Activated gamma-delta T cell treated with Interleukin-2 at 50 U/mL for 16 hours (primary cell): Measurements from ENCODE around the gene CGB1.
"Not testable (repeated sequence)": the region's sequence is repeated elsewhere in the genome, so short reads cannot be mapped to it uniquely, and the experiment has no call there.

Source experiments
- DNase-seq: peaks from one replicate; pipeline ENCODE4 v3.0.0-alpha.2; 2020

CGB1 gene

DNA sequence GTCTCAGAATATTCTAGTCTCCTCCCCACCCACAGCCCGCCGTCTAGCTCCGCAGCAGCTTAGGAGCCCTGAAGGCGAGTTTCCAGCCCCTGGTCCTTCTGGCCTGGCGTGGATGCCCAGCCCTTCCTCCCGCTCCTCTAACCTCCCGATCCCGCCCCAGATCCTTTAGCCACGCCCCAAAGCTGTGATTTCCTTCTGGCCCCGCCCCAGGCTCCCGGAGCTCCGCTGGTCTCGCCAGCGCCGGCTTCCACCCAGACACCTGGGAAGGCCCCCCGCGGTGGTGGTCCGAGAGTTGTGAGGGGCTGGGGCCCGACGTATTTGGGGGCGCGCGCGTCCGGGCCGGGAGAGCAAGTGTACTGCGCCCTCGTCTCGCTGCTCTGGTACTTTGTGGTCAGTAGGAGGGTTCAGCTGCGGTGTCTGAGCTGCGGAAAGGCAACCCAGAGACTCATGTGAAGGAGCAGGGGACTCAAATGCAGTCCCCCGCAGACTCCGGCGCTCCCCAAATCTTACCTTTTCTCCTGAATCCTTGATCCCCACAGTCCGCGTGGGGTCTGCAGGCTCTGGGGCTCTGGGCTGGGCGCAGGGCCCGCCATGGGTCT, 21.0 kb upstream of the CGB1 start, which contains the start of gene CGB7:
CGB7 (minus strand) TSS at position 114 of the 599 bp plus-strand sequence. CDS start 2,374 bp downstream, outside the sequence.
- DNase-seq, result no peak

DNA sequence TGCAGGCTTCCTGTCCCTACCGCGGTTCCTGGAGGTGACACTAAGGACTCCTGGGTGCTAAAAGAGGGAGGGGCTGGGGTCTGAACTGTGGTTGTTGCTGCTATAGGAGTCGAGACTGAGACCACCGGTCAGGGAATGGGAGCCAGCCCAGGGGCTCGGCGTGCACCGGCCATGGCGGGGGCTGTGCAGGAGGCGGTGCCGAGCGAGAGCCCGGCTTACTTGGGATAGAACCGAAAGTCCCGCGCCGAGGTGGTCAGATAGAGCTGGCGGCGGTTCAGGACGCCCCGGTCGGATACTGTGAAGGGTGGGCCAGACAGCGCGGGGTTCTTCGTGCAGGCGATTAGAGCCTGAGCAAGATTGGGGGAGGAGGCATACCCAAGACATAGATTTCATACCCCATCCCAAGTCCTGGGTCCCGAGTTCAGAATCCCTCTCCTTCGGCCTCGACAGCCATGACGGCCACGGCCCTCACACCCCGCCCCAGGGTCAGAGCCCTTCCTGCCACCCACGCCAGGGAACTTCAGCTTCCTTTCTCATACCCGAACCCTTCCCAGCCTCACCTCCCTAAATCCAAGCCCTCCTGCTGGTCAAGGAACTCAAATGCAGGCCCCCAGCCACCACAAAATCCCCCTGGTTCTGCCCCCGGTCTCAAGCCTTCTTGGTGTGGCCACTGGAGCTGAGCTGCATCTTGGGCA, 20.4 kb upstream of the CGB1 start:
- DNase-seq, result not testable (repeated sequence)

DNA sequence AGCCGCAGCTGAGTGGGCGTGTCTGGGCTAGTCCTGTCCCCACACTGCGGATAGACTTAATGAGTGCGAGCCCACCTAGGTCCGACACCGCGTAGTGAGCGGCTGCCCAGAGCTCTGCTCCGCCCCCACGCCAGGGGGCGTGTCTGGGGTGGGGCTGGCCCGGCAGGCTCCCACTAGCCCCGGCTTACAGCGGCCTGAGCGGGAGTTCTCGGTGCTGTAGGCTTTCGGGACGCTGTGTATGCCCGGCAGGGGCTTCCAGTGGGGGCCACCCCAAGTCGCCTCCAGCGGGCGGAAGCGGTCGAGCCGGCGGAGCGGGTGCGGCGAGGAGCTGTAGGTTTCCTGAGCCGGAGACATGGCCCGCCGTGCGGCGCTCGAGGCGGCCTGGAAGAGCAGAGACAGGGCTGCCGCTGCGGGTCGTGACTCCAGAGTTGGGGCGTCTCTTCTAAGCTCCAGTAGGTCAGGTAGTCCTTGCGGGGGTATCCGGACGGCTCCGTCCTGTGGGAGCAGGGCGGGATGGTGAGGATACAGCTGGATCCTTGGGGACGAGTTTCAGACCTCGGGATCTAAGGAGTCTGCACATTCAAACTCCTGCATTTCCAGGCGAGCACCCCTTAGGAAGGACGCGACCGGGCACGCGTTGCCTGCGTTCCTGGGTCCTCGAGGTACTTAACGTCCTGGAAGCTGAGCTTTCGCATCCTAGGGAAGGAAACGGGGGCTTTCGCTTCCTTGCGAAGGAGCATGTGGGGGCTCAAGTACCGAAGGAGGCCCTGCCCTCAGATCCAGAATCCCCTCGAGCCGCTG, 19.6 kb upstream of the CGB1 start:
- DNase-seq, result peak; percentile 49

DNA sequence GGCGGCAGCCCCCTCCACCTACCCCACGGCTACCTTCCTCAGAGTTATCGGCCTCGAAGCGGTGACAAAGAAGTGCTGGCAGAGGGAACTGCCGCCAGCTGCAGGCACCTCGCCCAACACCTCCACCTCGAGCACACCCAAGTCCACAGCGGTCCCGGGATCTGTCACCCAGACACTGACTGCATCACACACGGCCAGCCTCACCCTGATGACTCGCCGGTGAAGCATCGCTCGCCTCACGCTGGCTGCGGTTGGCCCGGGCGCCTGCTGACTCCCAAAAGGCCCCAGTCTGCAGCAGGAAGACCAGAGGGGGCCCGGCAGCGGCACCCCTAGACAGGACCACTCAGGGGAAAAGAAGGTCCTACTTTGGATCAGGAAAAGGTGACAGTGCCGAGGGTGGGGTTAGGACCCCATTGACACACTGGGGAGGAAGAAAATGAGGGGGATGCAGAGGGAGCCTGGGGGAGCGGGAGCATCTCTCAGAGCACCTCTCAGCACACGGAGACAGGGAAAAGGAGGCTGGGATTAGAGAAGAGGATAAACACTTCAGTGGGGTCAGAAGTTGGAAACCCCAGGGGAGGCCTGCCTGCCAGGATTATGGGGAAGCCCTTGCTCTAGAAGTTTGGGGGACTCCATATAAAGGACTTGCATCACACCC, 13.8 kb upstream of the CGB1 start:
- DNase-seq, result not testable (repeated sequence)

DNA sequence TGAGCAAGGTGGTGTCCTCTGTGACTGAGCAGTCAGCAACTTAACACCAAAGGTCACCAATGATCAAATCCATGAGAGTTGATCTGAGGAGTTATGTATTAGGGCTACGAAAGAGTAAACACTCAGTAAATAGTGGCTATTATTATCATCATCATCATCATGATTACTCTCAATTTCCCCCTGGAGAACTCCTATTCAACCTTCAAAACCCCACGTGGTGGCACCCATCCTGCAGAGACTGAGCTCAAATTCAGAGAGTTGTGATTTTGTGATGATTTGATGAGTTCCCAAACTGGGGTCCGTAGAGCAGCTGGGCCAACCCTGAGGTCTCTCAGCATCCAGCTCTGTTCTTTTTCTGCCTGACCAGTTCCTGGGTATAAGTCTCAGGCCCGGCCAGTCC, 13.1 kb upstream of the CGB1 start:
- not testable (repeated sequence) for DNase-seq

DNA sequence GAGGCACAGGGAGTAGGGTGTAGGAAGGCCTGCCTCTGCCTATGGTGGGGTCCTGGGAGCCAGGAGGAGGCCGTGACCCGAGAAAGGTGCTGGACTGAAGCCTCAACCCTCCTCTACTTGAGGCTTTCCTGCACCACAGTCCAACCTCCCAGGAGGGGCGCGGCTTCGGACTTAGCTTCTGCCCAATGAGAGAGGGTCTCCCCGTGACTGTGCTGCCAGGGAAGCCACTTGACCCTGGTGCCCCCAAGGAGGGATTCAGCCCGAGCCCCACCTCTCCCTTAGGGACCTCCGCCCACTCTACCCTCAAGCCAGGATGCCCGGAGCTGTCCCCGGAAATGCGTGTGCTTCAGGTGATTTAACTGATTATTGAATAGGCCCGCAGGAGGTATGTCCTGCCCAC, 12.3 kb upstream of the CGB1 start, which contains the start of gene CGB8:
CGB8 (minus strand) TSS at position 101 of the 400 bp plus-strand sequence. CDS start 372 bp downstream, outside the sequence.
- DNase-seq, result not testable (repeated sequence)

DNA sequence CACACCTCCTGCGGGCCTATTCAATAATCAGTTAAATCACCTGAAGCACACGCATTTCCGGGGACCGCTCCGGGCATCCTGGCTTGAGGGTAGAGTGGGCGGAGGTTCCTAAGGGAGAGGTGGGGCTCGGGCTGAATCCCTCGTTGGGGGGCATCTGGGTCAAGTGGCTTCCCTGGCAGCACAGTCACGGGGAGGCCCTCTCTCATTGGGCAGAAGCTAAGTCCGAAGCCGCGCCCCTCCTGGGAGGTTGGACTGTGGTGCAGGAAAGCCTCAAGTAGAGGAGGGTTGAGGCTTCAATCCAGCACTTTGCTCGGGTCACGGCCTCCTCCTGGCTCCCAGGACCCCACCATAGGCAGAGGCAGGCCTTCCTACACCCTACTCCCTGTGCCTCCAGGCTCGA, 6.9 kb upstream of the CGB1 start, which contains the start of gene CGB5:
CGB5 (plus strand) TSS at position 301 of the 400 bp plus-strand sequence. CDS start 362 bp downstream, outside the sequence.
- not testable (repeated sequence) for DNase-seq

DNA sequence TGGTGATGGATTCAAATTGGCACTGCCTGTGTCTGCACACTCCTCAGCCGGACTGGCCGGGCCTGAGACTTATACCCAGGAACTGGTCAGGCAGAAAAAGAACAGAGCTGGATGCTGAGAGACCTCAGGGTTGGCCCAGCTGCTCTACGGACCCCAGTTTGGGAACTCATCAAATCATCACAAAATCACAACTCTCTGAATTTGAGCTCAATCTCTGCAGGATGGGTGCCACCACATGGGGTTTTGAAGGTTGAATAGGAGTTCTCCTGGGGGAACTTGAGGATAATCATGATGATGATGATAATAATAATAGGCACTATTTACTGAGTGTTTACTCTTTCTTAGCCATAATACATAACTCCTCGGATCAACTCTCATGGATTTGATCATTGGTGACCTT, 6.0 kb upstream of the CGB1 start:
- not testable (repeated sequence) for DNase-seq

DNA sequence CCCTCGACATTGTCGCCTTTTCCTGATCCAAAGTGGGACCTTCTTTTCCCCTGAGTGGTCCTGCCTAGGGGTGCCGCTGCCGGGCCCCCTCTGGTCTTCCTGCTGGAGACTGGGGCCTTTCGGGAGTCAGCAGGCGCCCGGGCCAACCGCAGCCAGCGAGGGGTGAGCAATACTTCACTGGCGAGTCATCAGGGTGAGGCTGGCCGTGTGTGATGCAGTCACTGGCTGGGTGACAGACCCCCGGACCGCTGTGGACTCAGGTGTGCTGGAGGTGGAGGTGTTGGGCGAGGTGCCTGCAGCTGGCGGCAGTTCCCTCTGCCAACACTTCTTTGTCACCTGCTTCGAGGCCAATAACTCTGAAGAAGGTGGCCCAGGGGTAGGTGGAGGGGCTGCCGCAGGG, 5.5 kb upstream of the CGB1 start:
- DNase-seq, result no peak

DNA sequence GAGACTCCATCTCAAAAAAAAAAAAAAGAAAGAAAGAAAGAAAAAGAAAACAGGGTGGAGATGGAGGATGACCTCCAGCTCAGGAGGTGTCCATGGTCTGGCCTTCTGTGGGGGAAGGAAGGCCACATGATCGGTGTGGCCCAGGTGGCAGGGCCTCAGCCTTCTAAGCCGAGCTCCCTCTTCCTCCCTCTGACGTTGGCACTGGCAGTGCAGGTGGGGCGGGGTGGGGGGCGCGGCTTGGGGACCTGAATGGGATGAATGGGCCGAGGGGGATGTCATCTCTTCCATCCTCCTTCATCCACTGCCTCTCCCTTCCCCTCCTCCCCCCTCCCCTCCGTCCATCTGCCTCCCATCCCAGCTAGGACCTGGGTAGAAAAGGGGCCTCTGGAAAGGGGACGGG, 3.0 kb upstream of the CGB1 start:
- DNase-seq, result not testable (repeated sequence)

DNA sequence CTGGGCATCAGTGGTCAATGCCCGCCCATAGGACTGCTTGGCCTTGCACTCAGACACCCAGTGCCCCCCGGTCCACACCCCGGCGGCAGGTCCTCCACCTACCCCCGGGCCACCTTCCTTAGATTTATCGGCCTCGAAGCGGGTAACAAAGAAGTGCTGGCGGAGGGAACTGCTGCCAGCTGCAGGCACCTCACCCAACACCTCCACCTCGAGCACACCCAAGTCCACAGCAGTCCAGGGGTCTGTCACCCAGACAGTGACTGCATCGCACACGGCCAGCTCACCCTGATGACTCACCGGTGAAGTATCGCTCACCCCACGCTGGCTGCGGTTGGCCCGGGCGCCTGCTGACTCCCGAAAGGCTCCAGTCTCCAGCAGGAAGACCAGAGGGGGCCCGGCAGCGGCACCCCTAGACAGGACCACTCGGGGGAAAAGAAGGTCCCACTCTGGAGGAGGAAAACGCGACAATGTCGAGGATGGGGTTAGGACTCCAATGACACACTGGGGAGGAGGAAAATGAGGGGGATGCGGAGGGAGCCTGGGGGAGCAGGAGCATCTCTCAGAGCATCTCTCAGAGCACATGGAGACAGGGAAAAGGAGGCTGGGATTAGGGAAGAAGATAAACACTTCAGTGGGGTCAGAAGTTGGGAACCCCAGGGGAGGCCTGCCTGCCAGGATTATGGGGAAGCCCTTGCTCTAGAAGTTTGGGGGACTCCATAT, 2.0 kb upstream of the CGB1 start:
- DNase-seq, result not testable (repeated sequence)

DNA sequence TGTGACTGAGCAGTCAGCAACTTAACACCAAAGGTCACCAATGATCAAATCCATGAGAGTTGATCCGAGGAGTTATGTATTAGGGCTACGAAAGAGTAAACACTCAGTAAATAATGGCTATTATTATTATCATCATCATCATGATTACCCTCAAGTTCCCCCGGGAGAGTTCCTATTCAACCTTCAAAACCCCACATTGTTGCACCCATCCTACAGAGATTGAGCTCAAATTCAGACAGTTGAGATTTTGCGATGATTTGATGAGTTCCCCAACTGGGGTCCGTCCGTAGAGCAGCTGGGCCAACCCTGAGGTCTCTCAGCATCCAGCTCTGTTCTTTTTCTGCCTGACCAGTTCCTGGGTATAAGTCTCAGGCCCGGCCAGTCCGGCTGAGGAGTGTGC, 1.4 kb upstream of the CGB1 start:
- not testable (repeated sequence) for DNase-seq

DNA sequence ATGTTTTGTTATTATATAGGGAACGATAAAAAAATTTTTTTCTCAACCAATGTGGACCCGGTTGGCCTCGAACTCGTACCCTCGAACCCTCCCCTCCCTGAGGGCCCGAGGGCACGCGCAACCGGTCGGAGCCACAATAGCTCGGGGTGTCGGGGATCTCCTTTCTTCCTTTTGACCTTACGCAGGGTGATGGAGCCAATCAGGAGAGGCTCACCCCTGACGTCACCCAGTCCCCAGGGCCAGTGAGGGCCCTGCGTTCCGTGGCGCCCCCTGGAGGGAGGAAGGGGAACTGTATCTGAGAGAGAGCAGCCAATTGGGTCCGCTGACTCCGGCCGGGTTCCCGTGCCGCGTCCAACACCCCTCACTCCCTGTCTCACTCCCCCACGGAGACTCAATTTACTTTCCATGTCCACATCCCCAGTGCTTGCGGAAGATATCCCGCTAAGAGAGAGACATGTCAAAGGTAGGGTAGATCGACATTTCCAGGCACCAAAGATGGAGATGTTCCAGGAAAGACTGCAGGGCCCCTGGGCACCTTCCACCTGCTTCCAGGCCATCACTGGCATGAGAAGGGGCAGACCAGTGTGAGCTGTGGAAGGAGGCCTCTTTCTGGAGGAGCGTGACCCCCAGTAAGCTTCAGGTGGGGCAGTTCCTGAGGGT, 4.9 kb downstream of the CGB1 start, which contains the start of gene CGB2:
CGB2 (plus strand) TSS at position 249 of the 660 bp plus-strand sequence; CDS start at position 455, 206 bp downstream.
- peak; percentile 52 for DNase-seq

DNA sequence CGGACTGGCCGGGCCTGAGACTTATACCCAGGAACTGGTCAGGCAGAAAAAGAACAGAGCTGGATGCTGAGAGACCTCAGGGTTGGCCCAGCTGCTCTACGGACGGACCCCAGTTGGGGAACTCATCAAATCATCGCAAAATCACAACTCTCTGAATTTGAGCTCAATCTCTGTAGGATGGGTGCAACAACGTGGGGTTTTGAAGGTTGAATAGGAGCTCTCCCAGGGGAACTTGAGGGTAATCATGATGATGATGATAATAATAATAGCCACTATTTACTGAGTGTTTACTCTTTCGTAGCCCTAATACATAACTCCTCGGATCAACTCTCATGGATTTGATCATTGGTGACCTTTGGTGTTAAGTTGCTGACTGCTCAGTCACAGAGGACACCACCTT, 6.4 kb downstream of the CGB1 start:
- not testable (repeated sequence) for DNase-seq

DNA sequence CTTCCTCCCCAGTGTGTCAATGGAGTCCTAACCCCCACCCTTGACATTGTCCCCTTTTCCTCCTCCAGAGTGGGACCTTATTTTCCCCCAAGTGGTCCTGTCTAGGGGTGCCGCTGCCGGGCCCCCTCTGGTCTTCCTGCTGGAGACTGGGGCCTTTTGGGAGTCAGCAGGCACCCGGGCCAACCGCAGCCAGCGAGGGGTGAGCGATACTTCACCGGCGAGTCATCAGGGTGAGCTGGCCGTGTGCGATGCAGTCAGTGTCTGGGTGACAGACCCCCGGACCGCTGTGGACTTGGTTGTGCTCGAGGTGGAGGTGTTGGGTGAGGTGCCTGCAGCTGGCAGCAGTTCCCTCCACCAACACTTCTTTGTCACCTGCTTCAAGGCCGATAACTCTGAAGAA, 6.9 kb downstream of the CGB1 start:
- not testable (repeated sequence) for DNase-seq

DNA sequence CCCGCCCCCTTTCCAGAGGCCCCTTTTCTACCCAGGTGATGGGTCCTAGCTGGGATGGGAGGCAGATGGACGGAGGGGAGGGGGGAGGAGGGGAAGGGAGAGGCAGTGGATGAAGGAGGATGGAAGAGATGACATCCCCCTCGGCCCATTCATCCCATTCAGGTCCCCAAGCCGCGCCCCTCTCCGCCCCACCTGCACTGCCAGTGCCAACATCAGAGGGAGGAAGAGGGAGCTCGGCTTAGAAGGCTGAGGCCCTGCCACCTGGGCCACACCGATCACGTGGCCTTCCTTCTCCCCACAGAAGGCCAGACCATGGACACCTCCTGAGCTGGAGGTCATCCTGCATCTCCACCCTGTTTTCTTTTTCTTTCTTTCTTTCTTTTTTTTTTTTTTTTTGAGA, 8.0 kb downstream of the CGB1 start:
- not testable (repeated sequence) for DNase-seq

DNA sequence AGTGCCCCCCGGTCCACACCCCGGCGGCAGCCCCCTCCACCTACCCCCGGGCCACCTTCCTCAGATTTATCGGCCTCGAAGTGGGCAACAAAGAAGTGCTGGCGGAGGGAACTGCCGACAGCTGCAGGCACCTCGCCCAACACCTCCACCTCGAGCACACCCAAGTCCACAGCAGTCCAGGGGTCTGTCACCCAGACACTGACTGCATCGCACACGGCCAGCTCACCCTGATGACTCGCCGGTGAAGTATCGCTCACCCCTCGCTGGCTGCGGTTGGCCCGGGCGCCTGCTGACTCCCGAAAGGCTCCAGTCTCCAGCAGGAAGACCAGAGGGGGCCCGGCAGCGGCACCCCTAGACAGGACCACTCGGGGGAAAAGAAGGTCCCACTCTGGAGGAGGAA, 11.1 kb downstream of the CGB1 start:
- not testable (repeated sequence) for DNase-seq

DNA sequence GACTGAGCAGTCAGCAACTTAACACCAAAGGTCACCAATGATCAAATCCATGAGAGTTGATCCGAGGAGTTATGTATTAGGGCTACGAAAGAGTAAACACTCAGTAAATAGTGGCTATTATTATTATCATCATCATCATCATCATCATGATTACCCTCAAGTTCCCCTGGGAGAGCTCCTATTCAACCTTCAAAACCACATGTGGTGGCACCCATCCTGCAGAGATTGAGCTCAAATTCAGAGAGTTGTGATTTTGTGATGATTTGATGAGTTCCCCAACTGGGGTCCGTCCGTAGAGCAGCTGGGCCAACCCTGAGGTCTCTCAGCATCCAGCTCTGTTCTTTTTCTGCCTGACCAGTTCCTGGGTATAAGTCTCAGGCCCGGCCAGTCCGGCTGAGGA, 11.6 kb downstream of the CGB1 start:
- DNase-seq, result not testable (repeated sequence)

DNA sequence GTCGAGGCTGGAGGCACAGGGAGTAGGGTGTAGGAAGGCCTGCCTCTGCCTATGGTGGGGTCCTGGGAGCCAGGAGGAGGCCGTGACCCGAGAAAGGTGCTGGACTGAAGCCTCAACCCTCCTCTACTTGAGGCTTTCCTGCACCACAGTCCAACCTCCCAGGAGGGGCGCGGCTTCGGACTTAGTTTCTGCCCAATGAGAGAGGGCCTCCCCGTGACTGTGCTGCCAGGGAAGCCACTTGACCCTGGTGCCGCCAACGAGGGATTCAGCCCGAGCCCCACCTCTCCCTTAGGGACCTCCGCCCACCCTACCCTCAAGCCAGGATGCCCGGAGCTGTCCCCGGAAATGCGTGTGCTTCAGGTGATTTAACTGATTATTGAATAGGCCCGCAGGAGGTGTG, 12.5 kb downstream of the CGB1 start, which contains the start of gene CGB3:
CGB3 (minus strand) TSS at position 101 of the 400 bp plus-strand sequence. CDS start 362 bp downstream, outside the sequence.
- not testable (repeated sequence) for DNase-seq

DNA sequence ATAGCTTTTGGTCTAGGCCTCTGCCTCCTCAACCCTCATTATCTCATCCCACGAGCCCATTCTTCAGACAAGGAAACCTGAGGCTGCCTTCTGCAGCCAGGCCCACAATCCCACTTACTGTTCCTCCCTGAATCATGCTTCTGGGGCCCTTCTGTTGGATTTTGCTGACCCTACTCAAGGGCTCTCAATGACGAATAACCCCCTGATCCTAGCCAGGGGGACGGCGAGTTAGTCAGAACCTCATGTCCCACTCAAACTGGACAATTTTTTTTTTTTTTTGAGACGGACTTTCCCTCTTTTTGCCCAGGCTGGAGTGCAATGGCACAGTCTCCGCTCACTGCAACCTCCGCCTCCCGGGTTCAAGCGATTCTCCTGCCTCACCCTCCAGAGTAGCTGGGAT, 14.6 kb downstream of the CGB1 start:
- DNase-seq, result no peak
